LNCaP clone FGC (cell line): Measurements from ENCODE around the gene C9.
"Not testable (repeated sequence)": the region's sequence is repeated elsewhere in the genome, so short reads cannot be mapped to it uniquely, and the experiment has no call there.

ENCODE experiments used
- DNase-seq: peaks from one replicate; pipeline ENCODE4 v3.0.0-alpha.2; 2011; ENCODE audit warnings: low read depth
- H3K4me3 ChIP-seq: 2 replicates; pipeline ENCODE4 v1.5.1; 2011; ENCODE audit warnings: mild to moderate bottlenecking, low read depth, low read length, control low read depth
- TF ChIP-seq, protein P1 (sequence below): IDR thresholded peaks from 2 replicates; pipeline ENCODE4 v1.5.1; 2012; ENCODE audit warnings: mild to moderate bottlenecking; ENCODE audit not compliant: control insufficient read depth, insufficient read depth; ENCODE audit errors: extremely low read depth

The C9 gene

GRCh38 chr5:39352951-39353350 lies 11.3 kb downstream of the C9 start:
- no peak for DNase-seq
- no peak overlapping the region for H3K4me3 ChIP-seq
- TF ChIP-seq, protein P1, sequence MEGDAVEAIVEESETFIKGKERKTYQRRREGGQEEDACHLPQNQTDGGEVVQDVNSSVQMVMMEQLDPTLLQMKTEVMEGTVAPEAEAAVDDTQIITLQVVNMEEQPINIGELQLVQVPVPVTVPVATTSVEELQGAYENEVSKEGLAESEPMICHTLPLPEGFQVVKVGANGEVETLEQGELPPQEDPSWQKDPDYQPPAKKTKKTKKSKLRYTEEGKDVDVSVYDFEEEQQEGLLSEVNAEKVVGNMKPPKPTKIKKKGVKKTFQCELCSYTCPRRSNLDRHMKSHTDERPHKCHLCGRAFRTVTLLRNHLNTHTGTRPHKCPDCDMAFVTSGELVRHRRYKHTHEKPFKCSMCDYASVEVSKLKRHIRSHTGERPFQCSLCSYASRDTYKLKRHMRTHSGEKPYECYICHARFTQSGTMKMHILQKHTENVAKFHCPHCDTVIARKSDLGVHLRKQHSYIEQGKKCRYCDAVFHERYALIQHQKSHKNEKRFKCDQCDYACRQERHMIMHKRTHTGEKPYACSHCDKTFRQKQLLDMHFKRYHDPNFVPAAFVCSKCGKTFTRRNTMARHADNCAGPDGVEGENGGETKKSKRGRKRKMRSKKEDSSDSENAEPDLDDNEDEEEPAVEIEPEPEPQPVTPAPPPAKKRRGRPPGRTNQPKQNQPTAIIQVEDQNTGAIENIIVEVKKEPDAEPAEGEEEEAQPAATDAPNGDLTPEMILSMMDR = no peak

DNA sequence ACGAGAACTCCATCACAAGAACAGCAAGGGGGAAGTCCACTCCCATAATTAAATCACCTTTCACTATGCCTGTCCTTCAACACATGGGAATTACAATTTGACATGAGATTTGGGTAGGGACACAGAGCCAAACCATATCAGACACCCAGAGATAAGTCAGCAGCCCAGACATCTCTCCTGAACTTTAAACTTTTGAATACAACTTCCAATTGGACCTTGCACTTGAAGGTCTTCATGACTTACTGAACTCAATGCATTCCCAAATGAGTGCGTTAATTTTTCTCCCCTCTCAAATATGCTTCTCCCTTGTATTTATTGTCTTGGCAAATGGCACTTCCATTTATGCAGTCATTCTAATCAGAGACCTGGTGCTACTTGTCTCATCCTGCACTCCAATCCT lies 12.1 kb downstream of the C9 start:
- DNase-seq = no peak

GRCh38 chr5:39349484-39349883 lies 14.8 kb downstream of the C9 start:
- DNase-seq = no peak
- H3K4me3 ChIP-seq = no peak overlapping the region
- TF ChIP-seq, protein P1 = no peak

More for the DNA sequence above, 12.1 kb downstream of the C9 start:
- H3K4me3 ChIP-seq = no peak overlapping the region
- TF ChIP-seq, protein P1 = no peak

DNA sequence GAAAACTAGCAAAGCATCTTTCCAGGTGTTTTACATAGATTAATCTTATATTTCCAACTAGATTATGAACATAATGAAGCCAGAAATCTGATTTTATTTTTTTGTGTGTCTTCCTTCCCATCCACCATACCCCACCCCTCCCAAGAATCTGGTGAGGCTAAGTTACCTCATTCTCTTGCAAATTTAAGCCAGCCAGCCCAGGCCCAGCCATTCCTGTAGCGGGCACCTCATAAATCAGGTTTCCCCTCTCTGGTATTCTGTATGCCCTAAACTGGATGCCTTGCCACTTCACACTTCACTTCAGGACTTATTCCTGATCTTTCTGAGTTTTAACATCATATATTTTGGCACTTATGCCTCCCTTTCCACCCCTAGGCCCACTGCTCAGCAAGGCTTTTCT lies 21.8 kb downstream of the C9 start:
- TF ChIP-seq, protein P1 = no peak
- no peak for DNase-seq
- H3K4me3 ChIP-seq = no peak overlapping the region

DNA sequence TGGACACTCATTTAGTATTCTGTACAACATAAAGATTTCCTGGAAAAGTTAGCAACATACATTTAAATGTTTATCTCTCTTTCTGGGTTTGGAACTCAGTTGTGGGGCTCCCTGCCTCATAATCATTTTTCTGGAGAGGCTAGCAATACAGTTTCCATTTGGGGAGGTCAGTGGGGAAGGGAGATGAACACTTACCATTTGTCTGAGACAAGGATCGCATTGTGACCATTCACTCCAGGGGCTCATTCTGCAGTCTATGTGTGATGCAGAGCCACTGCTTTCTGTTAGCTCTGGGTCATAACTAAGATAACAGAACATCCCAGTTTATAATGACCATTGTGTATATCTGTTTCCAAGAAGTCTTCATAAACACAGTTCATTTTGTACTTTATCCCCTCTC lies 22.4 kb downstream of the C9 start:
- TF ChIP-seq, protein P1 = no peak
- no peak for DNase-seq

GRCh38 chr5:39340506-39340905 lies 23.8 kb downstream of the C9 start:
- no peak overlapping the region for H3K4me3 ChIP-seq
- DNase-seq = no peak
- TF ChIP-seq, protein P1 = no peak

More for the DNA sequence above, 22.4 kb downstream of the C9 start:
- H3K4me3 ChIP-seq = no peak overlapping the region

DNA sequence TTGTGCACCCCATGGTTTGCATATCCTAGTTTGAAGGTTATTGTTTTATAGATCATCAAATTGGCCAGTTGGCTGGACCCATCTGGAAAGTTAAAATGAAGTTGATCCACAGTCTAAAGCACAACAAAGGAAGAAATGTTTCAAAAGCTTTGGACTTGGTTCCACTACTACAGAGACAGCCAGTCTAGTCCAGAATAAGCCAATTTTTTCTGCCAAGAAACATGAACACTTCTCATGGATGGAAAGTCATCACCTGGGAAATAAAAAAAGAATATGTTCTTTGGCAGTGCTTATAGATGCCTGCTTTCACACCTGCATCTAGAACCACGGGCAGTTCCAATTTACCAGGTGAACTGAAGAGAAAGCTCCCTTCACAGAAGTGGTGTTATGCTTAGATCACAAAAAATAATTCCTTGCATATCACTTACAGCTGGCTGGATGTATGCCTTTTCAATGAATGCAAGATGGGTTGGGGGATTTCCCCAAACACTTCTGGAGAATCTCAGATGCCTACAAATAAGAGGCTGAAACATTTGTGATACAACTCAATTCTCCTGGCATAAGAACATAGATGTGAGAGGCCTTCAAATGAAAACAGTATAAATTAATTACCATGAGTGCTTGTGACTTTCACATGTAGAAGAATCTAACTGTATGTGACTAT lies 26.9 kb downstream of the C9 start:
- DNase-seq = no peak
- TF ChIP-seq, protein P1 = no peak
- H3K4me3 ChIP-seq = no peak overlapping the region

GRCh38 chr5:39334296-39334695 lies 30.0 kb downstream of the C9 start:
- not testable (repeated sequence) for H3K4me3 ChIP-seq, DNase-seq
